MCF 10A (cell line): ENCODE data around the gene FBXW11. TPM values are rescaled to one million over a fixed set of nuclear protein-coding genes. Genes with fewer than 3 reads are reported as not detected.

Experiments
- BruUV-seq: library from RNA; stranded (reverse); fragments of 400-500 nt; replicated peaks from 2 replicates; lab custom pipeline; 2021; lab: Mats Ljungman, UMichigan
- CTCF ChIA-PET: fragments of 300-600 bp; sonication (Branson Sonifier 250); formaldehyde crosslinking; extraction: SDS; loops from one replicate; lab custom pipeline; 2021; ENCODE audit warnings: antibody characterized with exemption, inconsistent platforms; lab: Yijun Ruan, JAX
- POLR2A ChIA-PET: fragments of 300-600, 350-650 bp; sonication (Branson Sonifier 250); formaldehyde crosslinking; extraction: SDS; loops from one replicate; lab custom pipeline; 2020; ENCODE audit warnings: antibody characterized with exemption, inconsistent platforms; lab: Yijun Ruan, JAX
- DNase-seq: peaks from one replicate; pipeline ENCODE4 v3.0.0-alpha.2; 2018; ENCODE audit not compliant: unreplicated experiment
- H3K27ac Mint-ChIP-seq: one replicate; pipeline ENCODE4 v1.8.0; 2022; ENCODE audit warnings: mild to moderate bottlenecking, low read depth, mixed read lengths; ENCODE audit not compliant: unreplicated experiment
- H3K27me3 Mint-ChIP-seq: one replicate; pipeline ENCODE4 v1.8.0; 2022; ENCODE audit warnings: mixed read lengths; ENCODE audit not compliant: insufficient read depth, unreplicated experiment
- H3K36me3 Mint-ChIP-seq: one replicate; pipeline ENCODE4 v1.8.0; 2022; ENCODE audit warnings: mild to moderate bottlenecking, moderate library complexity, mixed read lengths; ENCODE audit not compliant: insufficient read depth, unreplicated experiment
- H3K4me1 Mint-ChIP-seq: one replicate; pipeline ENCODE4 v1.8.0; 2022; ENCODE audit warnings: mixed read lengths; ENCODE audit not compliant: insufficient read depth, unreplicated experiment
- H3K4me3 Mint-ChIP-seq: one replicate; pipeline ENCODE4 v1.8.0; 2022; ENCODE audit warnings: mild to moderate bottlenecking, moderate library complexity, mixed read lengths; ENCODE audit not compliant: unreplicated experiment
- H3K9me3 Mint-ChIP-seq: one replicate; pipeline ENCODE4 v1.8.0; 2022; ENCODE audit warnings: mixed read lengths; ENCODE audit not compliant: unreplicated experiment
- CTCF ChIP-seq: fragments of 200-600 bp; IDR thresholded peaks from one replicate; pipeline ENCODE4 v1.8.0; 2022; ENCODE audit warnings: antibody characterized with exemption, mild to moderate bottlenecking; ENCODE audit not compliant: unreplicated experiment
- intact Hi-C: fragments of 100-400 bp; cut with micrococcal nuclease; formaldehyde crosslinking; loops from 2 replicates; pipeline ENCODE4 v1.14.1; 2022
- total RNA-seq: library from RNA; stranded (reverse); gene quantifications from 2 replicates; pipeline ENCODE4 v1.2.3, GENCODE V29; 2022

FBXW11 gene
- total RNA-seq, 1 experiment from 2014 or later = 64.7 TPM

GRCh38 chr5:172054611-172055153 lies 48.2 kb upstream of the FBXW11 start:
- POLR2A ChIA-PET = no interaction called here
- no TSS peak for BruUV-seq
- Mint-ChIP-seq H3K4me1 (no peaks in the 10 kb centered on the region), H3K27ac (no peak overlapping the region), H3K27me3 (no peaks in the 10 kb centered on the region), H3K36me3 (peaks cover 56% of the 10 kb centered on the region), H3K9me3 (no peaks in the 10 kb centered on the region), H3K4me3 (no peak overlapping the region)
- no peak for DNase-seq
- intact Hi-C loops = no loop called here
- CTCF ChIA-PET = interaction anchor here (0.6 to 3.5 kb wide), 8 partner anchors 13 to 147 kb away, joined by 3 to 19 read pairs (median 4); partner anchors contain the start of gene STK10
- no peak for TF ChIP-seq CTCF

DNA sequence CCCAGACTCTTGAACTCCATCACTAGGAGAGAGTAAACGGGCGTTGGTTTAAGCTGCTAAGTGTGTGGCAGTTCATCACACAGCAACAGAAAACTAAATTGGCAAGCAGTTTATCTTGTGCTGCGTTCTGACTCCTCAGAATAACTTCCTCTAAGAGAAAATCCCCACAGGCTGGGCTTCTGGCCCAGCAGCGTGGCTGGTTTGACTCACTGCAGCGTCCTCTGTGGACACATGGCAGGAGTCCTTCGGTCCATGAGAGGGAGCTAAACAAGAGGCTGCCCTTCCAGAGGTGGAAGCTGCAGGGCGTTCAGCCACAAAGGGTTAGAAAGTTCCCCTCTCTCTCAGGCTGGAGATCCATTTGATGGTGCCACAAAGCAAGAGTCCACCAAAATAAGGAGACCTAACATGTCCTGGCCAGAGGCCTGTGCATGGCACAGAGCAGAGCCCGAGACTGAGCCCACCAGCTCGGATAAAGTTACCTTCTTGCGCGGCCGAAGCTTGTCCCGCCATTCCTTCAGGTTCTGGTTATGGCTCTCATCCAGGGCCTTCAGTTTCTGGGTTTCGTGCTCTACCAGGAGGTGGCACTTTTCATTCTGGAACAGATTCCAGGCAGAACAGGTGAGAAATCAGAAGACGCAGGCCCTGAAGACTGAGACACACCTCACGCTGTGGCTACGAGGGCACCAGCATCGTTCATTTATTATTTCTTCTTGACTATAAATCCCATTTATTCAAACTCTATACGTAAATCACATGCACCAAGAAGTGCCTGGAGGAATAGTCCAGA lies 46.2 kb upstream of the FBXW11 start:
- peaks cover 59% of the 10 kb centered on the region for H3K36me3 Mint-ChIP-seq
- H3K27me3 Mint-ChIP-seq = no peaks in the 10 kb centered on the region
- ChIA-PET POLR2A (no interaction called here), CTCF (interaction anchor here (0.6 to 3.5 kb wide), 11 partner anchors 11 to 634 kb away, joined by 3 to 19 read pairs (median 3); partner anchors contain the start of gene STK10)
- BruUV-seq = no TSS peak
- H3K4me1 Mint-ChIP-seq = no peaks in the 10 kb centered on the region
- no peak for TF ChIP-seq CTCF
- no peaks in the 10 kb centered on the region for H3K9me3 Mint-ChIP-seq
- H3K27ac Mint-ChIP-seq = no peak overlapping the region
- intact Hi-C loops = no loop called here
- DNase-seq = no peak
- H3K4me3 Mint-ChIP-seq = no peak overlapping the region

DNA sequence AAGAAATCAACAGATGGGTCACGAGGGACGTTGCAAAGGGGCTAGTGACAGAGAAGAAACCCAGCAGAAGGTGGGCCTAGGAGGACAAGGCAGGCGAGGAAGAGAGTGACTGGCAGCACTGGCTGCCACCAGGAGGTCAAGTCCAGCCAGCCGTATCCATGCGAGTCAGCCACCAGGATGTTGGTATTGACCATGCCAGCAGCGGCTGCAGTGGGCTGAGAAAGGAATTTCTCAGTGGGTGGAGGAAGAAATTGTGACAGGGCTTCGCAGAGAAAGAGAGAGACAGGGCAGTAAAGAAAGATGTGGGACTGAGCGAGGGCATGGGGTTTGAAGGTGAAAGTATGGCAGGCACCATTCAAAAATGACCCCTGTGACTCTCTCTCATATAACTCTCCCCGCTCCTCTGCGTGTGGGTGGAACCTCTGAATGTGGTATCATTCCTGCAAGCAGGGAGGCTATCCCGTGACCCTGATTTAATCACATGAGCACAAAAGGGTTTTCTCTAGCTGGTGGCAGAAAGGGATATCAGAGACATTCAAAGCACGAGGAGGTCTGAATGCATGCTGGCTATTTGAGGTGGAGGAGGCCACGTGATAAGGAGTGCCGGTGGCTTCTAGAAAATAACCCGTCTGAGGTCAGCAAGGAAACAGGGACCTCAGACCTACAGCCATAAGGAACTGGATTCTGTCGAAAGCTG lies 45.4 kb upstream of the FBXW11 start:
- peak overlapping the region; percentile 18 for H3K27ac Mint-ChIP-seq
- H3K9me3 Mint-ChIP-seq = no peaks in the 10 kb centered on the region
- BruUV-seq = no TSS peak
- no peak for TF ChIP-seq CTCF
- H3K36me3 Mint-ChIP-seq = peaks cover 58% of the 10 kb centered on the region
- ChIA-PET CTCF (interaction anchor here (0.6 to 3.5 kb wide), 7 partner anchors 11 to 567 kb away, joined by 3 to 19 read pairs (median 3); no protein-coding TSS in a partner anchor), POLR2A (no interaction called here)
- H3K4me1 Mint-ChIP-seq = no peaks in the 10 kb centered on the region
- intact Hi-C loops = no loop called here
- no peaks in the 10 kb centered on the region for H3K27me3 Mint-ChIP-seq
- no peak overlapping the region for H3K4me3 Mint-ChIP-seq
- DNase-seq = no peak

GRCh38 chr5:172050080-172050479 lies 43.6 kb upstream of the FBXW11 start:
- no peak for DNase-seq
- H3K27ac Mint-ChIP-seq = no peak overlapping the region
- ChIA-PET POLR2A (no interaction called here), CTCF (interaction anchor here (0.6 to 3.2 kb wide), 7 partner anchors 9 to 606 kb away, joined by 3 to 17 read pairs (median 5); partner anchors contain the start of gene STK10)
- TF ChIP-seq CTCF = no peak
- H3K9me3 Mint-ChIP-seq = no peaks in the 10 kb centered on the region
- H3K4me3 Mint-ChIP-seq = no peak overlapping the region
- BruUV-seq = no TSS peak
- intact Hi-C loops = no loop called here
- H3K36me3 Mint-ChIP-seq = peaks cover 50% of the 10 kb centered on the region
- no peaks in the 10 kb centered on the region for H3K27me3 Mint-ChIP-seq
- H3K4me1 Mint-ChIP-seq = no peaks in the 10 kb centered on the region
